Gastrocnemius medialis (tissue), 4 donors: ENCODE results near the gene CIBAR2. TPM values are rescaled to one million over a fixed set of nuclear protein-coding genes. Genes with fewer than 3 reads are reported as not detected.

Experiments
- ATAC-seq, 2 donors: fragments of 150-250 bp; one replicate each; pipeline ENCODE4 v1.9.1; 2016
- DNase-seq, 2 donors: peaks; one replicate each; pipeline ENCODE4 v3.0.0-alpha.2; 2019
- H3K27ac ChIP-seq, 4 donors: fragments of 200-600 bp; sonication (generic); 1 replicate in 1 of 4; 2 replicates in 3 of 4; pipeline ENCODE4 v1.5.1; 2016 to 2018; ENCODE audit warnings: mild to moderate bottlenecking in 2 of 4, moderate library complexity in 1 of 4
- H3K27me3 ChIP-seq, 3 donors: fragments of 200-600 bp; sonication (generic) in 2 of 3; 1 replicate in 1 of 3; 2 replicates in 2 of 3; pipeline versions ENCODE4 v1.5.1 to v1.6.0; 2016 to 2019; ENCODE audit warnings: mild to moderate bottlenecking in 1 of 3, moderate library complexity in 1 of 3
- H3K36me3 ChIP-seq, 2 donors: fragments of 200-600 bp; sonication (generic) in 1 of 2; one replicate each; pipeline ENCODE4 v1.5.1; 2017 to 2018
- H3K4me1 ChIP-seq, 2 donors: fragments of 200-600 bp; sonication (generic) in 1 of 2; one replicate each; pipeline ENCODE4 v1.5.1; 2016 to 2017; ENCODE audit warnings: mild to moderate bottlenecking in 2 of 2
- H3K4me3 ChIP-seq, 4 donors: fragments of 200-600 bp; sonication (generic) in 3 of 4; 1 replicate in 1 of 4; 2 replicates in 3 of 4; pipeline ENCODE4 v1.5.1; 2016 to 2019; ENCODE audit warnings: mild to moderate bottlenecking in 2 of 4
- H3K9me3 ChIP-seq, 3 donors: fragments of 200-600 bp; sonication (generic) in 2 of 3; 1 replicate in 1 of 3; 2 replicates in 2 of 3; pipeline ENCODE4 v1.5.1; 2016 to 2019
- CTCF ChIP-seq, 5 experiments: fragments of 450-650 bp in 3 of 5; fragments of 200-600 bp in 2 of 5; sonication (generic) in 2 of 5; IDR thresholded peaks in 4 of 5; conservative IDR thresholded peaks in 1 of 5; 1 replicate in 4 of 5; 2 replicates in 1 of 5; pipeline ENCODE4 v1.5.1; 2016 to 2019; ENCODE audit warnings: antibody characterized with exemption in 5 of 5, mild to moderate bottlenecking in 3 of 5, moderate library complexity in 3 of 5
- POLR2A ChIP-seq, 2 donors: fragments of 450-650 bp; IDR thresholded peaks; one replicate each; pipeline ENCODE4 v1.6.1; 2017; ENCODE audit warnings: antibody characterized with exemption in 2 of 2, mild to moderate bottlenecking in 2 of 2, moderate library complexity in 2 of 2
- in situ Hi-C, 4 donors: fragments of 200-750 bp; cut with MboI; loops; one replicate each; pipeline versions ENCODE4 v1.15.0 to v1.8.0; 2017; ENCODE audit warnings: low sequenced_read_pairs in 4 of 4
- intact Hi-C: fragments of 100-400 bp; cut with DNase I; formaldehyde crosslinking; loops from one replicate; pipeline ENCODE4 v1.15.1; 2023; ENCODE audit warnings: low total_unique reads
- total RNA-seq, 4 donors: library from RNA; depleted of rRNA; stranded (reverse); fragments of >200 nt; gene quantifications; one replicate each; pipeline versions ENCODE4 v1.1.0 to v1.2.3, GENCODE V29; 2016

CIBAR2 gene
- total RNA-seq, 4 donors from 2014 or later: not detected

- H3K4me3 ChIP-seq: no peak overlapping the region
- peaks cover 0 to 16% (median 4%) of the 10 kb centered on the region in 3 donors for H3K27me3 ChIP-seq
- H3K36me3 ChIP-seq: no peaks in the 10 kb centered on the region
- no peak overlapping the region for H3K27ac ChIP-seq
- in situ Hi-C loops (no loop called here), intact Hi-C loops (no loop called here)
- TF ChIP-seq CTCF (IDR thresholded peaks at IDR 0.05 in 4 of 5, conservative IDR thresholded peaks at IDR 0.05 in 1 of 5): no peak
- TF ChIP-seq POLR2A (IDR thresholded peaks at IDR 0.05): no peak
- no peaks in the 10 kb centered on the region for H3K9me3 ChIP-seq
- H3K4me1 ChIP-seq: no peaks in the 10 kb centered on the region
- ATAC-seq: no peak
- no peak for DNase-seq
These were observed 18.6 kb downstream of the CIBAR2 start for GRCh38 chr16:85093705-85094104.

- Histone ChIP-seq H3K36me3 (no peaks in the 10 kb centered on the region), H3K4me3 (no peak overlapping the region), H3K27ac (no peak overlapping the region), H3K9me3 (no peaks in the 10 kb centered on the region), H3K27me3 (peaks cover 0 to 16% (median 4%) of the 10 kb centered on the region in 3 donors), H3K4me1 (no peaks in the 10 kb centered on the region)
- intact Hi-C loops (no loop called here), in situ Hi-C loops (no loop called here)
- no peak for DNase-seq
- ATAC-seq: no peak
- TF ChIP-seq CTCF (IDR thresholded peaks at IDR 0.05 in 4 of 5, conservative IDR thresholded peaks at IDR 0.05 in 1 of 5) (no peak), POLR2A (IDR thresholded peaks at IDR 0.05) (no peak)
These were observed 19.4 kb downstream of the CIBAR2 start for GRCh38 chr16:85092851-85093250.

GRCh38 chr16:85092309-85092708, 20.0 kb downstream of the CIBAR2 start:
- Histone ChIP-seq H3K27ac (no peak overlapping the region), H3K9me3 (no peaks in the 10 kb centered on the region), H3K36me3 (no peaks in the 10 kb centered on the region), H3K27me3 (peaks cover 0 to 16% (median 4%) of the 10 kb centered on the region in 3 donors), H3K4me3 (no peak overlapping the region), H3K4me1 (no peaks in the 10 kb centered on the region)
- DNase-seq: no peak
- intact Hi-C loops (no loop called here), in situ Hi-C loops (no loop called here)
- no peak for ATAC-seq
- TF ChIP-seq POLR2A (IDR thresholded peaks at IDR 0.05): no peak
- no peak for TF ChIP-seq CTCF (IDR thresholded peaks at IDR 0.05 in 4 of 5, conservative IDR thresholded peaks at IDR 0.05 in 1 of 5)

- DNase-seq (no peak), ATAC-seq (no peak)
- no peak for TF ChIP-seq POLR2A (IDR thresholded peaks at IDR 0.05)
- TF ChIP-seq CTCF (IDR thresholded peaks at IDR 0.05 in 4 of 5, conservative IDR thresholded peaks at IDR 0.05 in 1 of 5): no peak
- H3K4me3 ChIP-seq: no peak overlapping the region
- peaks cover 0 to 16% (median 4%) of the 10 kb centered on the region in 3 donors for H3K27me3 ChIP-seq
- no peaks in the 10 kb centered on the region for H3K4me1 ChIP-seq
- intact Hi-C loops (no loop called here), in situ Hi-C loops (no loop called here)
- no peaks in the 10 kb centered on the region for H3K9me3 ChIP-seq
- no peaks in the 10 kb centered on the region for H3K36me3 ChIP-seq
- H3K27ac ChIP-seq: no peak overlapping the region
These were observed 20.8 kb downstream of the CIBAR2 start for GRCh38 chr16:85091522-85091910.

- H3K4me1 ChIP-seq: no peaks in the 10 kb centered on the region
These were observed 21.3 kb downstream of the CIBAR2 start for GRCh38 chr16:85090873-85091521.

More at GRCh38 chr16:85090873-85091521, 21.3 kb downstream of the CIBAR2 start:
- Histone ChIP-seq H3K4me3 (no peak overlapping the region), H3K27ac (no peak overlapping the region), H3K36me3 (no peaks in the 10 kb centered on the region), H3K27me3 (peaks cover 0 to 16% (median 4%) of the 10 kb centered on the region in 3 donors), H3K9me3 (no peaks in the 10 kb centered on the region)
- ATAC-seq (no peak), DNase-seq (no peak)
- intact Hi-C loops: no loop called here
- in situ Hi-C loops: no loop called here
- TF ChIP-seq CTCF (IDR thresholded peaks at IDR 0.05 in 4 of 5, conservative IDR thresholded peaks at IDR 0.05 in 1 of 5) (no peak), POLR2A (IDR thresholded peaks at IDR 0.05) (no peak)
